ENCODE measurements around the gene SOX13. TPM values are rescaled to one million over a fixed set of nuclear protein-coding genes. Genes with fewer than 3 reads are reported as not detected.
"Not testable (repeated sequence)": the region's sequence is repeated elsewhere in the genome, so short reads cannot be mapped to it uniquely, and the experiment has no call there.

The SOX13 gene
- total and polyA plus RNA-seq, 2 donors, result 2.2 to 3.8 TPM

GRCh38 chr1:204089044-204089751 lies 16.3 kb downstream of the SOX13 start:
- DNase-seq (ENCODE audit: low read depth in 6 of 9, low spot score in 9 of 9), result no peak
- no peaks in the 10 kb centered on the region for H3K27me3 ChIP-seq (ENCODE audit: control insufficient read depth in 2 of 2, insufficient read depth in 1 of 2, low read length in 1 of 2)
- no peaks in the 10 kb centered on the region for H3K4me1 ChIP-seq (ENCODE audit: control insufficient read depth in 2 of 2, insufficient read depth in 2 of 2, low read length in 2 of 2)
- WGBS, result 97% methylated on average over 15 of the region's 15 CpGs
- H3K9me3 ChIP-seq (ENCODE audit: control insufficient read depth in 2 of 2, insufficient read depth in 1 of 2, low read length in 1 of 2), result no peaks in the 10 kb centered on the region
- no peak overlapping the region for H3K27ac ChIP-seq (ENCODE audit: low read depth in 1 of 2, low read length in 1 of 2)
- no peaks in the 10 kb centered on the region for H3K36me3 ChIP-seq (ENCODE audit: control insufficient read depth in 2 of 2, insufficient read depth in 2 of 2, low read length in 1 of 2)
- H3K4me3 ChIP-seq (ENCODE audit: low read length in 2 of 2), result no peak overlapping the region

- H3K4me1 ChIP-seq (ENCODE audit: control insufficient read depth in 2 of 2, insufficient read depth in 2 of 2, low read length in 2 of 2); H3K27me3 ChIP-seq (ENCODE audit: control insufficient read depth in 2 of 2, insufficient read depth in 1 of 2, low read length in 1 of 2); H3K9me3 ChIP-seq (ENCODE audit: control insufficient read depth in 2 of 2, insufficient read depth in 1 of 2, low read length in 1 of 2); H3K4me3 ChIP-seq (ENCODE audit: low read length in 2 of 2); DNase-seq (ENCODE audit: low read depth in 6 of 9, low spot score in 9 of 9); H3K27ac ChIP-seq (ENCODE audit: low read depth in 1 of 2, low read length in 1 of 2); H3K36me3 ChIP-seq (ENCODE audit: control insufficient read depth in 2 of 2, insufficient read depth in 2 of 2, low read length in 1 of 2): not testable (repeated sequence)
- WGBS, result over 99% methylated on average over 3 of the region's 3 CpGs
Observed at GRCh38 chr1:204090132-204090531, 17.2 kb downstream of the SOX13 start.

- WGBS, result 95% methylated on average over 7 of the region's 7 CpGs
- H3K4me3 ChIP-seq (ENCODE audit: low read length in 2 of 2), result no peak overlapping the region
- no peaks in the 10 kb centered on the region for H3K4me1 ChIP-seq (ENCODE audit: control insufficient read depth in 2 of 2, insufficient read depth in 2 of 2, low read length in 2 of 2)
- H3K27ac ChIP-seq (ENCODE audit: low read depth in 1 of 2, low read length in 1 of 2), result no peak overlapping the region
- H3K9me3 ChIP-seq (ENCODE audit: control insufficient read depth in 2 of 2, insufficient read depth in 1 of 2, low read length in 1 of 2), result no peaks in the 10 kb centered on the region
- no peaks in the 10 kb centered on the region for H3K36me3 ChIP-seq (ENCODE audit: control insufficient read depth in 2 of 2, insufficient read depth in 2 of 2, low read length in 1 of 2)
- DNase-seq (ENCODE audit: low read depth in 6 of 9, low spot score in 9 of 9), result no peak
- H3K27me3 ChIP-seq (ENCODE audit: control insufficient read depth in 2 of 2, insufficient read depth in 1 of 2, low read length in 1 of 2), result no peaks in the 10 kb centered on the region
Observed at GRCh38 chr1:204091066-204091465, 18.2 kb downstream of the SOX13 start.

- H3K27ac ChIP-seq (ENCODE audit: low read depth in 1 of 2, low read length in 1 of 2), result no peak overlapping the region
- no peak for DNase-seq (ENCODE audit: low read depth in 6 of 9, low spot score in 9 of 9)
- H3K4me1 ChIP-seq (ENCODE audit: control insufficient read depth in 2 of 2, insufficient read depth in 2 of 2, low read length in 2 of 2), result no peaks in the 10 kb centered on the region
- H3K9me3 ChIP-seq (ENCODE audit: control insufficient read depth in 2 of 2, insufficient read depth in 1 of 2, low read length in 1 of 2), result no peaks in the 10 kb centered on the region
- WGBS, result 96% methylated on average over 5 of the region's 5 CpGs
- no peaks in the 10 kb centered on the region for H3K36me3 ChIP-seq (ENCODE audit: control insufficient read depth in 2 of 2, insufficient read depth in 2 of 2, low read length in 1 of 2)
- H3K4me3 ChIP-seq (ENCODE audit: low read length in 2 of 2), result no peak overlapping the region
- no peaks in the 10 kb centered on the region for H3K27me3 ChIP-seq (ENCODE audit: control insufficient read depth in 2 of 2, insufficient read depth in 1 of 2, low read length in 1 of 2)
Observed at GRCh38 chr1:204091787-204092312, 18.9 kb downstream of the SOX13 start.

- H3K4me1 ChIP-seq (ENCODE audit: control insufficient read depth in 2 of 2, insufficient read depth in 2 of 2, low read length in 2 of 2), result no peaks in the 10 kb centered on the region
- no peaks in the 10 kb centered on the region for H3K36me3 ChIP-seq (ENCODE audit: control insufficient read depth in 2 of 2, insufficient read depth in 2 of 2, low read length in 1 of 2)
- H3K4me3 ChIP-seq (ENCODE audit: low read length in 2 of 2), result no peak overlapping the region
- H3K27ac ChIP-seq (ENCODE audit: low read depth in 1 of 2, low read length in 1 of 2), result no peak overlapping the region
- no peaks in the 10 kb centered on the region for H3K9me3 ChIP-seq (ENCODE audit: control insufficient read depth in 2 of 2, insufficient read depth in 1 of 2, low read length in 1 of 2)
- 91% methylated on average over 12 of the region's 12 CpGs for WGBS
- H3K27me3 ChIP-seq (ENCODE audit: control insufficient read depth in 2 of 2, insufficient read depth in 1 of 2, low read length in 1 of 2), result no peaks in the 10 kb centered on the region
- DNase-seq (ENCODE audit: low read depth in 6 of 9, low spot score in 9 of 9), result no peak
Observed at GRCh38 chr1:204092632-204093420, 19.9 kb downstream of the SOX13 start.

GRCh38 chr1:204093421-204093717 lies 20.5 kb downstream of the SOX13 start:
- no peaks in the 10 kb centered on the region for H3K36me3 ChIP-seq (ENCODE audit: control insufficient read depth in 2 of 2, insufficient read depth in 2 of 2, low read length in 1 of 2)
- H3K27me3 ChIP-seq (ENCODE audit: control insufficient read depth in 2 of 2, insufficient read depth in 1 of 2, low read length in 1 of 2), result no peaks in the 10 kb centered on the region
- no peaks in the 10 kb centered on the region for H3K4me1 ChIP-seq (ENCODE audit: control insufficient read depth in 2 of 2, insufficient read depth in 2 of 2, low read length in 2 of 2)
- H3K9me3 ChIP-seq (ENCODE audit: control insufficient read depth in 2 of 2, insufficient read depth in 1 of 2, low read length in 1 of 2), result no peaks in the 10 kb centered on the region
- no peak overlapping the region for H3K4me3 ChIP-seq (ENCODE audit: low read length in 2 of 2)
- H3K27ac ChIP-seq (ENCODE audit: low read depth in 1 of 2, low read length in 1 of 2), result no peak overlapping the region
- WGBS, result 77% methylated on average over 4 of the region's 4 CpGs
- DNase-seq (ENCODE audit: low read depth in 6 of 9, low spot score in 9 of 9), result no peak

- Histone ChIP-seq H3K36me3 (ENCODE audit: control insufficient read depth in 2 of 2, insufficient read depth in 2 of 2, low read length in 1 of 2) (no peaks in the 10 kb centered on the region), H3K4me1 (ENCODE audit: control insufficient read depth in 2 of 2, insufficient read depth in 2 of 2, low read length in 2 of 2) (no peaks in the 10 kb centered on the region), H3K4me3 (ENCODE audit: low read length in 2 of 2) (no peak overlapping the region), H3K27me3 (ENCODE audit: control insufficient read depth in 2 of 2, insufficient read depth in 1 of 2, low read length in 1 of 2) (no peaks in the 10 kb centered on the region), H3K27ac (ENCODE audit: low read depth in 1 of 2, low read length in 1 of 2) (no peak overlapping the region), H3K9me3 (ENCODE audit: control insufficient read depth in 2 of 2, insufficient read depth in 1 of 2, low read length in 1 of 2) (no peaks in the 10 kb centered on the region)
- DNase-seq (ENCODE audit: low read depth in 6 of 9, low spot score in 9 of 9), result no peak
- 91% methylated on average over 2 of the region's 2 CpGs for WGBS
Observed at GRCh38 chr1:204093781-204094180, 20.9 kb downstream of the SOX13 start.

- Histone ChIP-seq H3K27ac (ENCODE audit: low read depth in 1 of 2, low read length in 1 of 2) (no peak overlapping the region), H3K9me3 (ENCODE audit: control insufficient read depth in 2 of 2, insufficient read depth in 1 of 2, low read length in 1 of 2) (no peaks in the 10 kb centered on the region), H3K27me3 (ENCODE audit: control insufficient read depth in 2 of 2, insufficient read depth in 1 of 2, low read length in 1 of 2) (no peaks in the 10 kb centered on the region), H3K4me3 (ENCODE audit: low read length in 2 of 2) (no peak overlapping the region), H3K36me3 (ENCODE audit: control insufficient read depth in 2 of 2, insufficient read depth in 2 of 2, low read length in 1 of 2) (no peaks in the 10 kb centered on the region), H3K4me1 (ENCODE audit: control insufficient read depth in 2 of 2, insufficient read depth in 2 of 2, low read length in 2 of 2) (no peaks in the 10 kb centered on the region)
- DNase-seq (ENCODE audit: low read depth in 6 of 9, low spot score in 9 of 9), result no peak
- 86% methylated on average over 6 of the region's 6 CpGs for WGBS
Observed at GRCh38 chr1:204094313-204094729, 21.4 kb downstream of the SOX13 start.

GRCh38 chr1:204094856-204095634 lies 22.1 kb downstream of the SOX13 start:
- DNase-seq (ENCODE audit: low read depth in 6 of 9, low spot score in 9 of 9), result no peak
- Histone ChIP-seq H3K27me3 (ENCODE audit: control insufficient read depth in 2 of 2, insufficient read depth in 1 of 2, low read length in 1 of 2) (no peaks in the 10 kb centered on the region), H3K4me1 (ENCODE audit: control insufficient read depth in 2 of 2, insufficient read depth in 2 of 2, low read length in 2 of 2) (no peaks in the 10 kb centered on the region), H3K36me3 (ENCODE audit: control insufficient read depth in 2 of 2, insufficient read depth in 2 of 2, low read length in 1 of 2) (no peaks in the 10 kb centered on the region), H3K4me3 (ENCODE audit: low read length in 2 of 2) (no peak overlapping the region), H3K27ac (ENCODE audit: low read depth in 1 of 2, low read length in 1 of 2) (no peak overlapping the region), H3K9me3 (ENCODE audit: control insufficient read depth in 2 of 2, insufficient read depth in 1 of 2, low read length in 1 of 2) (no peaks in the 10 kb centered on the region)
- WGBS, result 92% methylated on average over 15 of the region's 15 CpGs

Data from thymus (tissue), 11 donors.